Thyroid gland (tissue), 4 donors: ENCODE results near the gene BCAS3. TPM values are rescaled to one million over a fixed set of nuclear protein-coding genes. Genes with fewer than 3 reads are reported as not detected.

Source experiments
- DNase-seq, 2 donors: peaks; one replicate each; pipeline ENCODE4 v3.0.0-alpha.2; 2019
- H3K27ac ChIP-seq, 3 donors: fragments of 200-600 bp; sonication (generic); 1 replicate in 2 of 3; 2 replicates in 1 of 3; pipeline ENCODE4 v1.5.1; 2016 to 2019; ENCODE audit warnings: mild to moderate bottlenecking in 1 of 3, moderate library complexity in 1 of 3
- H3K27me3 ChIP-seq: fragments of 200-600 bp; sonication (generic); one replicate; pipeline ENCODE4 v1.5.1; 2019
- H3K36me3 ChIP-seq, 2 donors: fragments of 200-600 bp; sonication (generic); one replicate each; pipeline ENCODE4 v1.5.1; 2016 to 2019
- H3K4me1 ChIP-seq, 2 donors: fragments of 200-600 bp; sonication (generic); one replicate each; pipeline ENCODE4 v1.5.1; 2017 to 2019
- H3K4me3 ChIP-seq, 3 donors: fragments of 200-600 bp; sonication (generic); replicated peaks in 1 of 3; 1 replicate in 2 of 3; 2 replicates in 1 of 3; pipeline ENCODE4 v1.5.1; 2016; ENCODE audit warnings: mild to moderate bottlenecking in 1 of 3
- H3K9me3 ChIP-seq: fragments of 200-600 bp; sonication (generic); one replicate; pipeline ENCODE4 v1.5.1; 2017
- CTCF ChIP-seq, 6 experiments: fragments of 200-600 bp in 3 of 6; fragments of 450-650 bp in 3 of 6; sonication (generic) in 3 of 6; IDR thresholded peaks; one replicate each; pipeline ENCODE4 v1.5.1; 2016 to 2019; ENCODE audit warnings: antibody characterized with exemption in 6 of 6, mild to moderate bottlenecking in 2 of 6, inconsistent platforms in 1 of 6, moderate library complexity in 1 of 6
- POLR2A ChIP-seq, 2 donors: fragments of 450-650 bp; IDR thresholded peaks; one replicate each; pipeline ENCODE4 v1.6.1; 2017; ENCODE audit warnings: antibody characterized with exemption in 2 of 2, mild to moderate bottlenecking in 2 of 2, moderate library complexity in 1 of 2
- WGBS, 2 donors: methylation state at CpG; one replicate each; pipeline ENCODE4 v1.1.5; 2017; 5-methylcytosine and 5-hydroxymethylcytosine counted together
- intact Hi-C: fragments of 100-400 bp; cut with DNase I; formaldehyde crosslinking; loops from one replicate; pipeline ENCODE4 v1.15.1; 2023
- total RNA-seq, 4 donors: library from RNA; depleted of rRNA; stranded (reverse); fragments of >200 nt; gene quantifications; one replicate each; pipeline ENCODE4 v1.2.3, GENCODE V29; 2016

Gene BCAS3
- total RNA-seq, 4 donors from 2014 or later: 41.8 to 78.7 (median 51.6) TPM

- H3K4me1 ChIP-seq: peaks cover 34 to 49% of the 10 kb centered on the region in 2 donors
- TF ChIP-seq CTCF (IDR thresholded peaks at IDR 0.05): no peak
- TF ChIP-seq POLR2A (IDR thresholded peaks at IDR 0.05): no peak
- WGBS, 2 donors: 77% methylated on average over 12 of the region's 12 CpGs
- no peak for DNase-seq
- no peaks in the 10 kb centered on the region for H3K27me3 ChIP-seq
- no peak overlapping the region for H3K4me3 ChIP-seq
- intact Hi-C loops: no loop called here
- H3K27ac ChIP-seq: peak overlapping the region in 2 of 3 donors; percentile 12 to 37
- no peaks in the 10 kb centered on the region for H3K9me3 ChIP-seq
- H3K36me3 ChIP-seq: no peaks in the 10 kb centered on the region
Observed at GRCh38 chr17:61338000-61338798, 660.5 kb downstream of the BCAS3 start.

DNA sequence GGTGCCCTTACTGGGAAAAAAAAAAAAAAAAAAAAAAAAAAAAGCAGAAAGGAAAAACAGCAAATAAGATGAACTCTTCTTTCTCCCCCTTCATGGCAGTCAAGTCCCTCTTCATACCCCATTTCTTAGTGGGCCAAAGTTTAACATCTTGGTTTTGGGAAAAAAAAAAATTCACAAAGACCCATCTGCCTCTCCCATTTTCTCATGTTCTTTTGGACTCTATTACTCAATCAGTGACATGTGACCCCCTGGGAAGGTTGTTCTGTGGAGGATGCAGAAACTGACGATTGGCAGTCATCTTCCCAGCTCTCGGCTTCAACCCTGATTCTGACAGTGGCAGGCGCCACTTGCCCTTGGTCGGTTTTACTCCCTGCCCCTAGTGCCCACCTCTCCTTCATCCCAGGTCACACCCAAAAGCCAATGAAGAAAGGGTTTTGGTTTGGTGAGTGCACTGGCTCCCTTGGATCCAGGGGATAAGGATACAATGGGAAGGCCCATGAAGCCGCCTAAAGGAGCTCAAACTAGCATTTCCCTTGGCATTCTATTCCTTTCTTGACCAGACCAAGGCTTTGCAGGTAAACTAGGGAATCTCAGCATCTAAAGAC, 661.3 kb downstream of the BCAS3 start:
- no peak for TF ChIP-seq CTCF (IDR thresholded peaks at IDR 0.05)
- no peak for TF ChIP-seq POLR2A (IDR thresholded peaks at IDR 0.05)
- no peak overlapping the region for H3K27ac ChIP-seq

GRCh38 chr17:61340431-61341209, 663.0 kb downstream of the BCAS3 start:
- Histone ChIP-seq H3K27ac (no peak overlapping the region), H3K9me3 (no peaks in the 10 kb centered on the region), H3K4me1 (peaks cover 36 to 49% of the 10 kb centered on the region in 2 donors), H3K4me3 (no peak overlapping the region), H3K27me3 (no peaks in the 10 kb centered on the region), H3K36me3 (no peaks in the 10 kb centered on the region)
- intact Hi-C loops: no loop called here
- 93 to 94% methylated on average over 13 of the region's 13 CpGs for WGBS, 2 donors
- no peak for DNase-seq
- no peak for TF ChIP-seq CTCF (IDR thresholded peaks at IDR 0.05)
- no peak for TF ChIP-seq POLR2A (IDR thresholded peaks at IDR 0.05)

More for the DNA sequence above, 661.3 kb downstream of the BCAS3 start:
- H3K36me3 ChIP-seq: no peaks in the 10 kb centered on the region
- no peaks in the 10 kb centered on the region for H3K27me3 ChIP-seq
- peaks cover 42 to 49% of the 10 kb centered on the region in 2 donors for H3K4me1 ChIP-seq
- H3K9me3 ChIP-seq: no peaks in the 10 kb centered on the region
- intact Hi-C loops: no loop called here
- no peak for DNase-seq
- 88 to 91% methylated on average over 5 of the region's 5 CpGs for WGBS, 2 donors
- no peak overlapping the region for H3K4me3 ChIP-seq

GRCh38 chr17:61343576-61343975, 665.9 kb downstream of the BCAS3 start:
- Histone ChIP-seq H3K36me3 (no peaks in the 10 kb centered on the region), H3K27me3 (no peaks in the 10 kb centered on the region), H3K27ac (no peak overlapping the region), H3K9me3 (no peaks in the 10 kb centered on the region), H3K4me1 (peaks cover 8 to 22% of the 10 kb centered on the region in 2 donors), H3K4me3 (no peak overlapping the region)
- intact Hi-C loops: no loop called here
- TF ChIP-seq POLR2A (IDR thresholded peaks at IDR 0.05) (no peak), CTCF (IDR thresholded peaks at IDR 0.05) (no peak)
- no peak for DNase-seq
- 56 to 57% methylated on average over 6 of the region's 6 CpGs for WGBS, 2 donors
